Hematopoietic multipotent progenitor cell treated with erythropoietin and hydrocortisone succinate and interleukin-3 and kit ligand, for 6 days (in vitro differentiated cells): ENCODE data around the gene PEBP1.
A peak's percentile ranks its signal among the peaks of the same experiment; 100 is the strongest.
"Not testable (repeated sequence)": the region's sequence is repeated elsewhere in the genome, so short reads cannot be mapped to it uniquely, and the experiment has no call there.

Source experiments
- DNase-seq: peaks from one replicate; pipeline ENCODE4 v3.0.0-alpha.2; 2015

PEBP1 gene

DNA sequence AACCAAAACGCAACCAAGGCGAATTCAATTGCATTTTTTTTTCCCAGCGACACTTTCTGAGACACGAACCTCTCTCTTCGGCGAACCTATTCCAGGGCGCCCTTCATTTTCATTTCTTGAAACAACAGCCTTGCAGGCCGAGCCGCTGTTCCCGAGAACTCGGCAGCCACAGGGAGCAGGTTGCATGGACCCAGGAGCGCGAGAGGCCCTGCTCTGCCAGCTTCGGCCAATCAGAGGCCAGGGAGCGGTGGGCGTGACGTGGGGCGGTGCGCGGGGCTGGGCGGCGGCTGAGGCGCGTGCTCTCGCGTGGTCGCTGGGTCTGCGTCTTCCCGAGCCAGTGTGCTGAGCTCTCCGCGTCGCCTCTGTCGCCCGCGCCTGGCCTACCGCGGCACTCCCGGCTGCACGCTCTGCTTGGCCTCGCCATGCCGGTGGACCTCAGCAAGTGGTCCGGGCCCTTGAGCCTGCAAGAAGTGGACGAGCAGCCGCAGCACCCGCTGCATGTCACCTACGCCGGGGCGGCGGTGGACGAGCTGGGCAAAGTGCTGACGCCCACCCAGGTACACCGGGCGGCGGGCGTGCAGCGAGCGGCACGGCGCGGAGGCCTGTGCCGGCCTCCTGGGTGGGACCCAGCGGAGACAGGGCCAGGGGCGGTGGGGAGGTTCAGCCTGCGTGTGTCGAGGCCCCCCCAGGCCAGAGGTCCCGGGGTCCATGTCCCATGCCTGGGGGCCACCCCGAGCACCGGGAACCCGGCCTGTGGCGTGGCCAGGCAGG is at the start of gene PEBP1:
Gene PEBP1 (plus strand): TSS at position 337 of the 771 bp plus-strand sequence. CDS start 86 bp downstream, at position 423.
- DNase-seq: peak; percentile 95

GRCh38 chr12:118089782-118090181 is 46.1 kb upstream of the PEBP1 start:
- no peak for DNase-seq

GRCh38 chr12:118094039-118094438 is 41.9 kb upstream of the PEBP1 start:
- DNase-seq: no peak

GRCh38 chr12:118098401-118098800 is 37.5 kb upstream of the PEBP1 start:
- DNase-seq: no peak

- no peak for DNase-seq
Measured at GRCh38 chr12:118098911-118099671, 36.8 kb upstream of the PEBP1 start.

GRCh38 chr12:118101051-118101450 is 34.9 kb upstream of the PEBP1 start:
- no peak for DNase-seq

DNA sequence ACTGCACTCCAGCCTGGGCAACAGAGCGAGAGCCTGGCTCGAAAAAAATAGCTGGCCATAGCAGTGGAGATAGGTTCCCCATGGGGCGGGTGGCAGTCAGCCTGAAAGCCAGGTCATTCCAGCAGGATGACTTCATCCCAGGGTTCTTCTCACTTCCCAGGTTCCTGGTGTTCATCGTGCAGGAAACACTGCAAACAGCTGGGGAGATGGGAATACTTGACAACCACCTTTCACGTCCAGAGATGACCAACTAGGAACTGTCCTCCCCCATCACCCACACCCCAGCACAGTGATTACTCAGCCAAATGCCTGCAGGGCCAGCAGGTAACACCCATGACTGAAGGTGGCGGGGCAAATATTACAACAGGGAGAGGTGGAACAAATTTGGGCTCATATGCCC is 33.9 kb upstream of the PEBP1 start:
- no peak for DNase-seq

DNA sequence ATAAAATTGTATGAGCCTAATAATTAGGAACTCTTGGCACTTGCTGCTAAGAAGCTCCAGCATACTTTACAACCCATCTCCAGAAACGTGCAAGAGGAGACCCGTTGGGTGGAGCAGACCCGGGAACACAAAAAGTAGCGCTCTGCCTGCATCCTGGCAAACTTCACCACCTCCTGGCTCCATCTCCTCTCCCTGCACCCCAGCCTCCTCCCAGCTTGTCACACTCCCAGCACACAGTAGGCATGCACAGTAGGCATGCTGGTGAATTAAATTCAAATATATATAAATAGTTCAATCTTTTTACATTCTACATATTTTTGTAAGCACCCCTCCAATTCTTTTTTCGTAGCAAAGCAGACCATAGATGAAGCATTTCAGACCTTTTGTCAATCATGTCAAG is 33.3 kb upstream of the PEBP1 start:
- no peak for DNase-seq

- DNase-seq: peak; percentile 12
Measured at GRCh38 chr12:118103201-118103600, 32.7 kb upstream of the PEBP1 start.

DNA sequence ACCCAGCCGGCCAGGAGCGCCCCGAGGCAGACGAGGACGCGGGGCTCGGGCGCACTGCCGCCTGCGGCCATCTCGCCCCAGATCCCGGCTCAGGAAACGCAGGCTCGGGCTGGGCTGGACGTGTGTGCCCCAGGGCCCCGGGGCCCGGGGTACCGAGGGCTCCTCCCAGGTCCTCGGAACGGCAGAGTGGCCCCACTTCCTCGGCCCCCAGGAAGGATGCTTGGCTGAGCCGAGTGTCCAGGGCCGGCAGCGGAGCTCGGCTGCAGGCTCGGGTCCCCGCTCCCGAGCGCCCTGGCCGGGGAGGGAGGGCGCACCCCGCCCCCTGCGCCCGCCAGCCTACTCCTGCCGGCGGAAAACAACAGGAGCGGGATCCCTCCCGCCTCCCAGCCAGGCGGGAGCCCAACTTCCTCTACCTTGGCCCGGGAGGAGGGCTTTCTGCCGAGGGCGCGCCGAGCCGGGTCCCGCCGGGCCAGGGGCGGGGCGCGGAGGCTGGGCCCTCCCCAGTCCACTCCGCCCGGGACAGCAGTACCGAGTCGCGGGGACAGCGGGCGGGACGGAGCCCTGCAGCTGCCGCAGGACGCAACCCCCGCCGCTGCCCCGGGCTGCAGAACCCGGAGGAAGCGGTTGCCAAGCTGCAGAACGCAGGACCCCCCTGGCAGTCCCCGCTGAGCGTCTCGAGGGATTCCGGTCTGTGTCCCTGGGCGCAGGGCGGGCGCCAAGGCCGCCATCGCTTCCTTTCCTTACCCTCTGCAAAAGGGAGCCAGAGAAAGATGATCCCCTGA is 32.1 kb upstream of the PEBP1 start, which contains the start of gene VSIG10:
Gene VSIG10 (minus strand): TSS at position 411 of the 782 bp plus-strand sequence. CDS start 340 bp downstream, at position 71.
- peak; percentile 40 for DNase-seq

- DNase-seq: no peak
Measured at GRCh38 chr12:118107011-118107410, 28.9 kb upstream of the PEBP1 start.

GRCh38 chr12:118107694-118108093 is 28.2 kb upstream of the PEBP1 start:
- no peak for DNase-seq

GRCh38 chr12:118109088-118109487 is 26.8 kb upstream of the PEBP1 start:
- DNase-seq: no peak

DNA sequence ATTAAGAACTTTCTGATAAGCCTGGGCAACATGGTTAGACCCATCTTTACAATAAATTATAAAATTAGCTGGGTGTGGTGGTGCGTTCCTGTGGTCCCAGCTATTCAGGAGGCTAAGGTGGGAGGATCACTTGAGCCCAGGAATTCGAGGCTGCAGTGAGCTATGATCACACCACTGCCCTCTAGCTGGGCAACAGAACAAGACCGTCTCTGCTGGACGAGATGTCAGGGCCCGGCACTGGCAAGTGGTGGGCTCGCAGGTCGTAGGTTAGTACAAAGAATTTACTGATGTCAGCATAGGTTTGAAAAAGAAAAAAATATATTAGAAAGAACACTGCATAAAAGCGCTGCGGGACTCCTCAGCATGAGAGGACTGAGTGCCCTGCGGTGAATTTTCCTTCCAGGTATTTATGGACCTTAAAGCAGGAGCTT is 16.5 kb upstream of the PEBP1 start:
- DNase-seq: no peak

- peak; percentile 87 for DNase-seq
Measured at GRCh38 chr12:118120579-118121363, 15.2 kb upstream of the PEBP1 start.

- DNase-seq: no peak
Measured at GRCh38 chr12:118122264-118122663, 13.7 kb upstream of the PEBP1 start.

GRCh38 chr12:118124333-118124874 is 11.5 kb upstream of the PEBP1 start:
- DNase-seq: no peak

DNA sequence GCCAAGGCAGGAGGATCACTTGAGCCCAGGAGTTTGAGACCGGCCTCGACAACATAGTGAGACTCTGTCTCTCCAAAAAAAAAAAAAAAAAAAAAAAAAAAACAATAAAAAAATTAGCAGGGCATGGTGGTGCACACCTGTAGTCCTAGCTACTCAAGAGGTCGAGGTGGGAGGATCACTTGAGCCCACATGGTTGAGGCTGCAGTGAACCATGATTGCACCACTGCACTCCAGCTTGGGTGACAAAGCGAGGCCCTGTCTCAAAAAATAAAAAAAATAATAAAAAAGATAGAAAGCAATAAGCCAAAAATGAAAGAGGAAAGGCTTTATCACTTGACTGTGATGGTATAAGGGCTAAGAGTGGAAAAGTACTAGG is 10.2 kb upstream of the PEBP1 start:
- DNase-seq: no peak

DNA sequence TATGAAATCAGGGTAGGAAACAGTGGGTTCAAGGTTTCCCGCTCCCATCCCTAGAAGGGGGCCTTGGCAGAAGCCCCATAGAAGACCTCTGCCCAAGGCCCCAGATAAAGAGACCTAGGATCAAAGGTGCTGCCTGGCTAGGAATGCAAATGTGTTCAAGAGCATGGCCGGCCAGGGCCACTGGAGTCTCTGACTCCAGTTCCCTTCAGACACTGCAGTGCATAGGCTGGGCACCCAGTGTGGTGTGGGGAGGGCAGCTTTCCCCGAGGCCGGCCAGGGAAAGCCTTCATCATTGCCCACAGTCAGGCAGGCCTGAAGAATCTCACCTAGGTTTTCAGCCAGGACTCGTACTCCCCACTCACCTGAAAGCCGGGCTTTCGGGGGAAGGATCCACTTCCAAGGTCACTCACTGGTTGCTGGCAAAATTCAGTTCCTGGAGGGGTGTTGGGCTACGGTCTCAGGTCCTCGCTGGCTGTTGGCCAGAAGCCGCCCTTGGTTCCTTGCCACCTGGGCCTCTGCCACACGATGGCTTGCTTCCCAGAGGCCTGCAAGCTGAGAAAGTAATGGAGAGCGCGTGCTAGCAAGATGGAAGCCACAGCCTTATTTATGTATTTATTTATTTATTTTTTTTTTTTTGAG is 9.7 kb upstream of the PEBP1 start:
- no peak for DNase-seq

- no peak for DNase-seq
Measured at GRCh38 chr12:118127867-118128266, 8.1 kb upstream of the PEBP1 start.

DNA sequence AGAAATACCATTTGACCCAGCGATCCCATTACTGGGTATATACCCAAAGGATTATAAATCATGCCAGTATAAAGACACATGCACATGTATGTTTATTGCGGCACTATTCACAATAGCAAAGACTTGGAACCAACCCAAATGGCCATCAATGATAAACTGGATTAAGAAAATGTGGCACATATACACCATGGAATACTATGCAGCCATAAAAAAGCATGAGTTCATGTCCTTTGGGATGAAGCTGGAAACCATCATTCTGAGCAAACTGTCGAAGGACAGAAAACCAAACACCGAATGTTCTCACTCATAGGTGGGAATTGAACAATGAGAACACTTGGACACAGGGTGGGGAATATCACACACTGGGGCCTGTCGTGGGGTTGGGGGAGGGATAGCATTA is 6.5 kb upstream of the PEBP1 start:
- not testable (repeated sequence) for DNase-seq

- peak; percentile 70 for DNase-seq
Measured at GRCh38 chr12:118136559-118137003, 657 bp downstream of the PEBP1 start.
